MM.1S (cell line): ENCODE data around the gene LRRC28.

ENCODE experiments used
- CTCF ChIP-seq: fragments of 300-600 bp; sonication (generic); IDR thresholded peaks from 2 replicates; pipeline ENCODE4 v1.5.1; 2016; ENCODE audit warnings: antibody characterized with exemption, low read length, mixed read lengths
- EZH2 ChIP-seq: fragments of 300-600 bp; sonication (generic); optimal IDR thresholded peaks from 2 replicates; pipeline ENCODE3; 2017; ENCODE audit warnings: low read depth, mild to moderate bottlenecking, antibody characterized with exemption, low read length, mixed read lengths

- TF ChIP-seq CTCF: no peak
- TF ChIP-seq EZH2: no peak
These were observed 165.2 kb downstream of the LRRC28 start for GRCh38 chr15:99416191-99417188.
